ENCODE measurements around the gene TRA2A.
"Not testable (repeated sequence)": the region's sequence is repeated elsewhere in the genome, so short reads cannot be mapped to it uniquely, and the experiment has no call there.

DNA sequence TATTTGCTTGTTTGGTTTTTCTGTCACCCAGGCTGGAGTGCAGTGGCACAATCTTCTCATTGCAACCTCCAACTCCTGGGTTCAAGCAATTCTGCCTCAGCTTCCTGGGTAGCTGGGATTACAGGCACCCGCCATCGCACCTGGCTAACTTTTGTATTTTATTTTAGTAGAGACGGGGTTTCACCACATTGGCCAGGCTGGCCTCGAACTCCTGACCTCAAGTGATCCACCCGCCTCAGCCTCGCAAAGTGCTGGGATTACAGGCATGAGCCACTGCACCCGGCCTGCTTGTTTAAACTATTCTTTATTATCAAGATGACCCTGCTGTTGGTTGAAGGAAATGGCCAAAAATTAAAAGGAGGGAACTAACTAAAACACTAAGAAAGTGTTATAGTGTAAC lies 6.2 kb downstream of the TRA2A start:
- TF ChIP-seq, protein P1, sequence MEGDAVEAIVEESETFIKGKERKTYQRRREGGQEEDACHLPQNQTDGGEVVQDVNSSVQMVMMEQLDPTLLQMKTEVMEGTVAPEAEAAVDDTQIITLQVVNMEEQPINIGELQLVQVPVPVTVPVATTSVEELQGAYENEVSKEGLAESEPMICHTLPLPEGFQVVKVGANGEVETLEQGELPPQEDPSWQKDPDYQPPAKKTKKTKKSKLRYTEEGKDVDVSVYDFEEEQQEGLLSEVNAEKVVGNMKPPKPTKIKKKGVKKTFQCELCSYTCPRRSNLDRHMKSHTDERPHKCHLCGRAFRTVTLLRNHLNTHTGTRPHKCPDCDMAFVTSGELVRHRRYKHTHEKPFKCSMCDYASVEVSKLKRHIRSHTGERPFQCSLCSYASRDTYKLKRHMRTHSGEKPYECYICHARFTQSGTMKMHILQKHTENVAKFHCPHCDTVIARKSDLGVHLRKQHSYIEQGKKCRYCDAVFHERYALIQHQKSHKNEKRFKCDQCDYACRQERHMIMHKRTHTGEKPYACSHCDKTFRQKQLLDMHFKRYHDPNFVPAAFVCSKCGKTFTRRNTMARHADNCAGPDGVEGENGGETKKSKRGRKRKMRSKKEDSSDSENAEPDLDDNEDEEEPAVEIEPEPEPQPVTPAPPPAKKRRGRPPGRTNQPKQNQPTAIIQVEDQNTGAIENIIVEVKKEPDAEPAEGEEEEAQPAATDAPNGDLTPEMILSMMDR (conservative IDR thresholded peaks at IDR 0.05 in 1 of 2, IDR thresholded peaks at IDR 0.05 in 1 of 2; ENCODE audit: low read depth in 1 of 2, low read length in 2 of 2) = not testable (repeated sequence)
- not testable (repeated sequence) for TF ChIP-seq EZH2 (IDR thresholded peaks at IDR 0.05; ENCODE audit: low read length, missing control alignments)
